ENCODE data around the gene MYH7B. TPM values are rescaled to one million over a fixed set of nuclear protein-coding genes. Genes with fewer than 3 reads are reported as not detected.

The MYH7B gene
- total RNA-seq, 5 donors from 2014 or later (not counting 1 experiment from before 2014, with no cell fraction given) = 0.48 to 0.76 (median 0.67) TPM

DNA sequence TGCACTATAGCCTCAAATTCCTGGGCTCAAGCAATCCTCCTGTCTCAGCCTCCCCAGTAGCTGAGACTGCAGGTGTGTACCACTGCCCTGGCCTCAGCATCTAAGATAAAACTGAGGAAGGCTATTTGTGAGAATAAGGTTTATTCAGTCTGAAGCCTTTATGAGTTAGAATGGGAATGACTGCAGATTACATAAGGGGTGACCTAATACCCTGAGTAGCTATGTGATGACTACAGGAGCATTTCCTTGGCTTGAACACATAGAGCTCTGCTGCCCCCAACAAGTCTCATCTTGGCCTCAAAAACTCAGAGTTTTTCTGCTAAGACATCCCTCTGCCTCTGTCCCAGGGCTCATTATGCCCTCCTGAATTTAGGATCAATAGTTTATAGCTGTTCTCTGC, 7.6 kb upstream of the MYH7B start:
- H3K4me3 ChIP-seq (ENCODE audit: control insufficient read depth in 1 of 2, extremely low read depth in 1 of 2, low read length in 1 of 2) = no peak overlapping the region
- no peak for ATAC-seq (replicated peaks in 1 of 4)
- POLR2A ChIA-PET = no interaction called here
- H3K9me3 Mint-ChIP-seq = no peaks in the 10 kb centered on the region
- H3K36me3 Mint-ChIP-seq = peaks cover 37% of the 10 kb centered on the region
- CTCF ChIA-PET = interaction anchor here (0.7 kb wide), 2 partner anchors 10 to 1517 kb away, joined by 4 read pairs; no protein-coding TSS in a partner anchor
- H3K4me3 Mint-ChIP-seq = no peak overlapping the region
- H3K27ac ChIP-seq (ENCODE audit: low read length) = no peak overlapping the region
- H3K36me3 ChIP-seq (ENCODE audit: control insufficient read depth in 2 of 2, extremely low read depth in 1 of 2, insufficient read depth in 1 of 2, low read length in 1 of 2) = peaks cover 6 to 46% of the 10 kb centered on the region in 2 donors
- H3K27me3 Mint-ChIP-seq = no peaks in the 10 kb centered on the region
- DNase-seq = no peak
- no peak overlapping the region for H3K27ac Mint-ChIP-seq
- H3K9me3 ChIP-seq = no peaks in the 10 kb centered on the region
- H3K27me3 ChIP-seq (replicated peaks in 1 of 2; ENCODE audit: control insufficient read depth in 2 of 2, extremely low read depth in 1 of 2, insufficient read depth in 2 of 2, low read length in 1 of 2) = no peaks in the 10 kb centered on the region
- peaks cover 0 to 5% (median 5%) of the 10 kb centered on the region in 3 donors for H3K4me1 Mint-ChIP-seq
- no peaks in the 10 kb centered on the region for H3K4me1 ChIP-seq (ENCODE audit: control insufficient read depth in 1 of 2, extremely low read depth in 1 of 2, insufficient read depth in 2 of 2, low read length in 2 of 2)

- H3K36me3 Mint-ChIP-seq = peaks cover 28% of the 10 kb centered on the region
- no peaks in the 10 kb centered on the region for H3K9me3 ChIP-seq
- DNase-seq (no peak), ATAC-seq (replicated peaks in 1 of 4) (no peak)
- POLR2A ChIA-PET = no interaction called here
- H3K4me1 ChIP-seq (ENCODE audit: control insufficient read depth in 1 of 2, extremely low read depth in 1 of 2, insufficient read depth in 2 of 2, low read length in 2 of 2) = no peaks in the 10 kb centered on the region
- no peak overlapping the region for H3K27ac ChIP-seq (ENCODE audit: low read length)
- no peaks in the 10 kb centered on the region for H3K9me3 Mint-ChIP-seq
- H3K4me3 Mint-ChIP-seq = no peak overlapping the region
- WGBS (ENCODE audit: insufficient coverage) = 100% methylated on average over 3 of the region's 6 CpGs
- H3K4me1 Mint-ChIP-seq = peaks cover 7 to 11% (median 7%) of the 10 kb centered on the region in 3 donors
- H3K36me3 ChIP-seq (ENCODE audit: control insufficient read depth in 2 of 2, extremely low read depth in 1 of 2, insufficient read depth in 1 of 2, low read length in 1 of 2) = peaks cover 2 to 35% of the 10 kb centered on the region in 2 donors
- no peaks in the 10 kb centered on the region for H3K27me3 ChIP-seq (replicated peaks in 1 of 2; ENCODE audit: control insufficient read depth in 2 of 2, extremely low read depth in 1 of 2, insufficient read depth in 2 of 2, low read length in 1 of 2)
- no peak overlapping the region for H3K4me3 ChIP-seq (ENCODE audit: control insufficient read depth in 1 of 2, extremely low read depth in 1 of 2, low read length in 1 of 2)
- no peak overlapping the region for H3K27ac Mint-ChIP-seq
- no peaks in the 10 kb centered on the region for H3K27me3 Mint-ChIP-seq
- CTCF ChIA-PET = no interaction called here
These were observed 6.5 kb upstream of the MYH7B start for GRCh38 chr20:34949120-34949519.

DNA sequence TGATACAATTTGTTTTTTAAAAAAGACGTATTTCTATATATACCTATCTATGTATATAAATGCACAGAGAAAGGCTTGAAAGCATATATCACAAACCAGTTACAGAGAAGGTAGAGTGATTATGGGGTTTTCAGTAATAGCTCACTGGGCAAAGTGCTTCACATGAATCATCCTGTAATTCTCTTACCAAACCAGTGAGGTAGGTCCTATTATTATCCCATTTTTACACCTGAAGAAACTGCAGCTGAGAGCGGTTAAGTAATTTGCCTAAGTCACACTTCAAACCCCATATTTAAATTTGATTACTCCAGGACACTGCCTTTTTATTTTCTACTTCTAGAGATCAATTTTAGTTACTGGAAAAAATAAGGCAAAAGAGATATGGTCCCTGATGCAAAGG, 4.4 kb upstream of the MYH7B start:
- no peak overlapping the region for H3K4me3 ChIP-seq (ENCODE audit: control insufficient read depth in 1 of 2, extremely low read depth in 1 of 2, low read length in 1 of 2)
- DNase-seq (no peak), ATAC-seq (replicated peaks in 1 of 4) (no peak)
- Mint-ChIP-seq H3K4me1 (peaks cover 25 to 29% (median 25%) of the 10 kb centered on the region in 3 donors), H3K27me3 (no peaks in the 10 kb centered on the region), H3K36me3 (peaks cover 17% of the 10 kb centered on the region), H3K27ac (no peak overlapping the region), H3K9me3 (no peaks in the 10 kb centered on the region), H3K4me3 (no peak overlapping the region)
- H3K36me3 ChIP-seq (ENCODE audit: control insufficient read depth in 2 of 2, extremely low read depth in 1 of 2, insufficient read depth in 1 of 2, low read length in 1 of 2) = peaks cover 0 to 26% of the 10 kb centered on the region in 2 donors
- no peaks in the 10 kb centered on the region for H3K27me3 ChIP-seq (replicated peaks in 1 of 2; ENCODE audit: control insufficient read depth in 2 of 2, extremely low read depth in 1 of 2, insufficient read depth in 2 of 2, low read length in 1 of 2)
- WGBS (ENCODE audit: insufficient coverage) = no CpG with 5 or more reads among the region's 2 CpGs
- CTCF ChIA-PET = no interaction called here
- H3K4me1 ChIP-seq (ENCODE audit: control insufficient read depth in 1 of 2, extremely low read depth in 1 of 2, insufficient read depth in 2 of 2, low read length in 2 of 2) = peaks cover 4 to 12% of the 10 kb centered on the region in 2 experiments
- POLR2A ChIA-PET = no interaction called here
- no peak overlapping the region for H3K27ac ChIP-seq (ENCODE audit: low read length)
- H3K9me3 ChIP-seq = no peaks in the 10 kb centered on the region

GRCh38 chr20:34951652-34952051, 4.0 kb upstream of the MYH7B start:
- POLR2A ChIA-PET = no interaction called here

DNA sequence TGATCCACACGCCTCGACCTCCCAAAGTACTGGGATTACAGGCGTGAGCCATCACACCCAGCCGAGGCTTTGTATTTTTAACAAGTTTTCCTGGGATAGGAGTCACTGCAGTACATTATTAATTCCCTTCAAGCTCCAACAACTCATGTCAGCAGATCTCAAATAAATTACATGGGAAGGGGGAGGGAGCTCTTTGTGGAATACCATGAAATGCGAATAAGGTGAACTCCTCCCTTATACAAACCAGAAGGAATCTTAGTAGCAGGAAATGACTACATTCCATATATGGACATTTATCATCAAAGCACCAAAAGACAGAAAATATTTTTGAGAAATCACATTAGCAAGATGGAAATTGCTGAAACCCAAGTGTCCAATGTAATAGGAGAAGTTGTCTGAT, 3.0 kb upstream of the MYH7B start:
- Histone ChIP-seq H3K36me3 (ENCODE audit: control insufficient read depth in 2 of 2, extremely low read depth in 1 of 2, insufficient read depth in 1 of 2, low read length in 1 of 2) (peaks cover 0 to 23% of the 10 kb centered on the region in 2 donors), H3K27me3 (replicated peaks in 1 of 2; ENCODE audit: control insufficient read depth in 2 of 2, extremely low read depth in 1 of 2, insufficient read depth in 2 of 2, low read length in 1 of 2) (no peaks in the 10 kb centered on the region), H3K27ac (ENCODE audit: low read length) (no peak overlapping the region), H3K4me1 (ENCODE audit: control insufficient read depth in 1 of 2, extremely low read depth in 1 of 2, insufficient read depth in 2 of 2, low read length in 2 of 2) (peaks cover 4 to 16% of the 10 kb centered on the region in 2 experiments), H3K4me3 (ENCODE audit: control insufficient read depth in 1 of 2, extremely low read depth in 1 of 2, low read length in 1 of 2) (no peak overlapping the region), H3K9me3 (no peaks in the 10 kb centered on the region)
- H3K27me3 Mint-ChIP-seq = no peaks in the 10 kb centered on the region
- no peak for ATAC-seq (replicated peaks in 1 of 4)
- peaks cover 12% of the 10 kb centered on the region for H3K36me3 Mint-ChIP-seq
- ChIA-PET POLR2A (no interaction called here), CTCF (no interaction called here)
- no peak overlapping the region for H3K4me3 Mint-ChIP-seq
- H3K27ac Mint-ChIP-seq = peak overlapping the region in 1 of 2 donors; percentile 25
- no peaks in the 10 kb centered on the region for H3K9me3 Mint-ChIP-seq
- 94% methylated on average over 3 of the region's 5 CpGs for WGBS (ENCODE audit: insufficient coverage)
- DNase-seq = no peak
- H3K4me1 Mint-ChIP-seq = peaks cover 29 to 33% (median 30%) of the 10 kb centered on the region in 3 donors

More at GRCh38 chr20:34951652-34952051, 4.0 kb upstream of the MYH7B start:
- Histone ChIP-seq H3K4me1 (ENCODE audit: control insufficient read depth in 1 of 2, extremely low read depth in 1 of 2, insufficient read depth in 2 of 2, low read length in 2 of 2) (peaks cover 4 to 16% of the 10 kb centered on the region in 2 experiments), H3K4me3 (ENCODE audit: control insufficient read depth in 1 of 2, extremely low read depth in 1 of 2, low read length in 1 of 2) (no peak overlapping the region), H3K27ac (ENCODE audit: low read length) (no peak overlapping the region), H3K9me3 (no peaks in the 10 kb centered on the region), H3K36me3 (ENCODE audit: control insufficient read depth in 2 of 2, extremely low read depth in 1 of 2, insufficient read depth in 1 of 2, low read length in 1 of 2) (peaks cover 0 to 23% of the 10 kb centered on the region in 2 donors), H3K27me3 (replicated peaks in 1 of 2; ENCODE audit: control insufficient read depth in 2 of 2, extremely low read depth in 1 of 2, insufficient read depth in 2 of 2, low read length in 1 of 2) (no peaks in the 10 kb centered on the region)
- H3K9me3 Mint-ChIP-seq = no peaks in the 10 kb centered on the region
- ATAC-seq (replicated peaks in 1 of 4) = no peak
- CTCF ChIA-PET = no interaction called here
- no peaks in the 10 kb centered on the region for H3K27me3 Mint-ChIP-seq
- 97% methylated on average over 6 of the region's 8 CpGs for WGBS (ENCODE audit: insufficient coverage)
- no peak for DNase-seq
- peaks cover 13% of the 10 kb centered on the region for H3K36me3 Mint-ChIP-seq
- no peak overlapping the region for H3K27ac Mint-ChIP-seq
- no peak overlapping the region for H3K4me3 Mint-ChIP-seq
- peaks cover 29 to 33% (median 29%) of the 10 kb centered on the region in 3 donors for H3K4me1 Mint-ChIP-seq

DNA sequence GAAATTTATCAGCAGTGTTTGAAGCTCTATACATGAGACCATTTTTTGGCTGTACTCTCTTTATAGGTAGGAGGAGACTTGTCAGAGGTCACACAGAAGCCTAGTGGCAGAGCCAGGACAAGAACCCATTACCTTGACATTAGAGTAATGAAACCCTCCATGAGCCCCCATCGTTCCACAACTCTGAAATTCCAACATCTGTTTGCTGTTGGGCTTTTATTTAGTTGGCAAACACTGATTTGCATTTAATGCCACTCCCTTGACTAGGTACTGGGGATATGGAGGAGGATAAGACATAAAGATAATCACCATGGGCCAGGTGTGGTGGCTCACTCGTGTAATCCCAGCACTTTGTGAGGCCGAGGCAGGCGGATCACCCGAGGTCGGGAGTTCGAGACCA, 1.7 kb upstream of the MYH7B start:
- Mint-ChIP-seq H3K4me3 (peak overlapping the region in 2 of 3 donors; percentile 6 to 90), H3K27ac (peak overlapping the region in 1 of 2 donors; percentile 11)

More for the DNA sequence above, 1.7 kb upstream of the MYH7B start:
- Histone ChIP-seq H3K36me3 (ENCODE audit: control insufficient read depth in 2 of 2, extremely low read depth in 1 of 2, insufficient read depth in 1 of 2, low read length in 1 of 2) (peaks cover 0 to 21% of the 10 kb centered on the region in 2 donors), H3K27ac (ENCODE audit: low read length) (no peak overlapping the region), H3K9me3 (no peaks in the 10 kb centered on the region), H3K4me3 (ENCODE audit: control insufficient read depth in 1 of 2, extremely low read depth in 1 of 2, low read length in 1 of 2) (no peak overlapping the region), H3K27me3 (replicated peaks in 1 of 2; ENCODE audit: control insufficient read depth in 2 of 2, extremely low read depth in 1 of 2, insufficient read depth in 2 of 2, low read length in 1 of 2) (no peaks in the 10 kb centered on the region), H3K4me1 (ENCODE audit: control insufficient read depth in 1 of 2, extremely low read depth in 1 of 2, insufficient read depth in 2 of 2, low read length in 2 of 2) (peaks cover 4 to 16% of the 10 kb centered on the region in 2 experiments)
- H3K27me3 Mint-ChIP-seq = no peaks in the 10 kb centered on the region
- H3K36me3 Mint-ChIP-seq = peaks cover 12% of the 10 kb centered on the region
- 100% methylated on average over 2 of the region's 7 CpGs for WGBS (ENCODE audit: insufficient coverage)
- DNase-seq = no peak
- ChIA-PET POLR2A (interaction anchor here in 1 of 2 donors (0.6 kb wide), 2 partner anchors 74 to 1453 kb away, joined by 3 to 7 read pairs; no protein-coding TSS in a partner anchor), CTCF (interaction anchor here in 1 of 2 donors (0.7 kb wide), 1 partner anchor 47 kb away, joined by 3 read pairs; no protein-coding TSS in a partner anchor)
- no peak for ATAC-seq (replicated peaks in 1 of 4)
- H3K4me1 Mint-ChIP-seq = peaks cover 29 to 33% (median 30%) of the 10 kb centered on the region in 3 donors
- H3K9me3 Mint-ChIP-seq = no peaks in the 10 kb centered on the region

Measured in T-cell (primary cell).